TTC549 (cell line): ENCODE results near the gene ALDOA.
"Not testable (repeated sequence)": the region's sequence is repeated elsewhere in the genome, so short reads cannot be mapped to it uniquely, and the experiment has no call there.

Experiments
- FAIRE-seq: peaks from 2 replicates; lab custom pipeline; 2012; peaks lifted over from hg19 to GRCh38; lab: Jason Lieb, UNC

The ALDOA gene

DNA sequence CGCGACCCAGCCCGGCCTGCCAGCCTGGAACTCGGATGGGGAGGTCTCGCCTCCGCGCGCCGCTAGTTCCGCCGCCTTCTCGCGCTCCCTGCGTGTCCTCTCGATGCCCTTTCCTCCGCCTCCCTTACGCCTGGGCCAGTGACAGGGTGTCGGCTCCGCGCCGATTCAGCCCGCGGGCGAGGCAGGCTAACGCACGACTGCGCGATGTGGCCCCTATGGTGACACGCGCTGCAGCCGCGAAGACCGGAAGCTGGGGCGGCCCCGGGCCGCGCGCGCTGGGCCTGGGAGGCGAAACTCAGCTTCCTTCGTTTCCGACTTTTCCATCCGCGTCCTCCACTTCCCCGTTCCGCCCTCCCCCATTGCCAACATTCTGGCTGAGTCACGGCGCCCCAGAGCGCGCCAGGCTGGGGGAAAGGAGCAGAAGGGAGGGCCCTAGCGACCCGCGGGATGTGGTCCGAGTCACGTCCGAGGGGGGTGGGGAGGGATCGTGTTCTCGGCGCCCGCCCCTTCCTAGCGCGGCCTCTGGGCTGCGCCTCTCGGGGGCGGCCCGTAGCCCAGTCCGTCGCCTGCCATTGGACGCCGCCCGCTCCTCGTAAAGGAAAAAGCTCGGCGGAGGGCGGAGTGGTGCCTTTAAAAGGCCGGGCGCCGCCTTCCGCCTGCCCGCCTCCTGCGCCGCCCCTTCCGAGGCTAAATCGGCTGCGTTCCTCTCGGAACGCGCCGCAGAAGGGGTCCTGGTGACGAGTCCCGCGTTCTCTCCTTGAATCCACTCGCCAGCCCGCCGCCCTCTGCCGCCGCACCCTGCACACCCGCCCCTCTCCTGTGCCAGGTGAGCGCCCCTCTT is at the start of gene ALDOA:
ALDOA (plus strand) TSS at position 659 of the 841 bp plus-strand sequence. CDS start 1,138 bp downstream, outside the sequence.
- peak; percentile 53 for FAIRE-seq

- FAIRE-seq, result no peak
Measured at GRCh38 chr16:30016555-30017276, 48.8 kb upstream of the ALDOA start.

DNA sequence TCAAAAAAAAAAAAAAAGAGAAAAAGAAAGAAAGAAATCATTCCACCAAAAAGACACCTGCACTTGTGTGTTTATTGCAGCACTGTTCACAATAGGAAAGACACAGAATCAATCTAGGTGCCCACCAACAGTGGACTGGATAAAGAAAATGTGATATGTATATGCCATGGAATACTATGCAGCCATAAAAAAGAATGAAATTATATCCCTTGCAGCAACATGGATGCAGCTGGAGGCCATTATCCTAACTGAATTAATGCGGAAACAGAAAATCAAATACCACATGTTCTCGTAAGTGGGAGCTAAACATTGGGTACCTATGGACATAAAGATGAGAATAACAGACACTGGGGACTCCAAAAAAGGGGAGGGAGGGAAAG is 48.3 kb upstream of the ALDOA start:
- FAIRE-seq, result no peak

DNA sequence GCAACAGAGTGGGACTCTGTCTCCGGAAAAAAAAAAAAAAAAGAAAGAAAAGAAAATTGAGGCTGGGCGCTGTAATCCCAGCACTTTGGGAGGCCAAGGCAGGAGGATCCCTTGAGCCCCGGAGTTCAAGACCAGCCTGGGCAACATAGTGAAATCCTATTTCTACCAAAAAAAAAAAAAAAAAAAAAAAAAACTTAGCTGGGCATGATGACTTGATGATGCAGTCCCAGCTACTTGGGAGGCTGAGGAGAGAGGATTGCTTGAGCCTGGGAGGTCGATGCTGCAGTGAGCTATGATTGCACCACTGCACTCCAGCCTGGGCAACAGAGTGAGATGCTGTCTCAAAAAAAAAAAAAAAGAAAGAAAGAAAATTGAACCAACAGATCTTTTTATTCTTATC is 47.6 kb upstream of the ALDOA start:
- not testable (repeated sequence) for FAIRE-seq

DNA sequence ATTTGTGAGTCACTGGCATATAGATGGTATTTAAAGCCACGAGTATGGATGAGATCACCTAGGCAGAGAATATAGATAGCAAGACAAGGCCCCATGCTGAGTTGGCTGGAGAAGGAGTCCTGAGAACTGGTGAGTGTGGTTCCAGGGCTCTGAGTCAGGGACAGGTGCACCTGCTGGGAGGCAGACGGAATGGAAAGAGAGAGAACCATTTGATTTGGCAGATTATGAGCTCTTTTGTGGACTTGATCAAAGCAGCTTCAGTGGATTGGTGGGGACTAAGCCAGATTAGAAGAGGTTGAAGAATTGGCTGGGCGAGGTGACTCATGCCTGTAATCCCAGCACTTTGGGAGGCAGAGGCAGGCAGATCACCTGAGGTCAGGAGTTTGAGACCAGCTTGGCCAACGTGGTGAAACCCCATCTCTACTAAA is 46.8 kb upstream of the ALDOA start:
- no peak for FAIRE-seq

- FAIRE-seq, result no peak
Measured at GRCh38 chr16:30022887-30023286, 42.7 kb upstream of the ALDOA start, which contains the start of gene C16orf92. C16orf92 (plus strand) TSS chr16:30023198; CDS start chr16:30023341, 143 bp downstream.

- no peak for FAIRE-seq
Measured at GRCh38 chr16:30023586-30023985, 42.0 kb upstream of the ALDOA start.

- no peak for FAIRE-seq
Measured at GRCh38 chr16:30024451-30024850, 41.1 kb upstream of the ALDOA start.

GRCh38 chr16:30025156-30025555 is 40.4 kb upstream of the ALDOA start:
- FAIRE-seq, result no peak

DNA sequence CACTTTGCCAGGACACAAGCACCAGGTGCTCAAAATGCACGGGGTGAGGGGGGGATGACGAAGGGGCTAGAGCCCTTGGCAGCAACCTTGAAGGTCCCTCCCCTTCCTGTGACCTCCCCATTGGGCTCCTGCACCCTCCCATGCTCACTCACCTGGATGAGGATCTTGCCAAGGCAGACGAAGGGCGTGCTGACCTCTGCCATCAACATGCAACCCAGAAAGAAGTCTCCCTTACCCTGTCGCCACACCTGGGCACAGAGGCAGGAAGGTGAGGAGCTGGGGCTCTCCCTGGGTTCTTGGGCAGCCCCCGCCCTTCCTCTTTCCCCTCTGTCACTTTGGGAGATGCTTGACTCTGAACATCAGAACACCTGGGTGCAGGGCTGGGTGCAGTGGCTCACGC is 40.0 kb upstream of the ALDOA start:
- FAIRE-seq, result no peak

- FAIRE-seq, result no peak
Measured at GRCh38 chr16:30026449-30026848, 39.1 kb upstream of the ALDOA start.

GRCh38 chr16:30027588-30028437 is 37.7 kb upstream of the ALDOA start:
- FAIRE-seq, result no peak

- FAIRE-seq, result no peak
Measured at GRCh38 chr16:30028438-30029076, 37.0 kb upstream of the ALDOA start.

DNA sequence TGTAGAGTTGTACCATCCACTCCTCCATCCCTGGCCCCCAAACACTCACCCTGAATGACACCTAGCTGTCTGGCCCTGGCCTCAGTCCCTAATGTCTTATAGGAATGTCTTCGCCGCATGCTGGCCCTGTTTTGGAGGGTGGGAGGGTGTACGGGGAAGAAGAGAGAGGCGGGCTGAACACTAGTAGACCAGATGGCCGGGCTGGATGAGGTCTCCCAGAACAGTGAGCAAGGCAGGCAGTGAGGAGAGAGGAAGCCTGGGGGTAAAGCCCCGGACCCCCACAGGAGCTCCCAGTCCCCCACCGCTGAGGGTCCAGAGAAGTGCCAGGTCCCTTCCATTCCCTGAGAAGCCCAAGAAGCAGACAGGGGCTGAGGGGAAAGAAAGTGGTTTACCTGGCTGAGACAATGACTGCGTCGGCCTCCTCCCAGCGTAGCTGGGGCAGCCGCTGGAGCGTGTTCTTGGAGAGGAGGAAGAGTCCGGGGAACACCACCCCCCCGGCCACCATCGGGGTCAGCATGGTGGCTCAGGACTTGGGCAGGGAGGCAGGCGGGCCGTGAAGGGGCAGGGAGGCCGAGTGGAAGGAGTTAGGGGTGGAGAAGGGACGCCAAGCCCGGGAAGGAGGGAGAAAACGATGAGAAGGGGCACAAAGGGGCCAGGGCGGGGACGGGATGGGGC is 35.4 kb upstream of the ALDOA start:
- no peak for FAIRE-seq

- FAIRE-seq, result no peak
Measured at GRCh38 chr16:30030841-30031413, 34.6 kb upstream of the ALDOA start, which contains the start of gene TLCD3B. TLCD3B (minus strand) TSS chr16:30031271; CDS start chr16:30030527, 744 bp downstream.

- FAIRE-seq, result no peak
Measured at GRCh38 chr16:30031477-30031918, 34.1 kb upstream of the ALDOA start.

DNA sequence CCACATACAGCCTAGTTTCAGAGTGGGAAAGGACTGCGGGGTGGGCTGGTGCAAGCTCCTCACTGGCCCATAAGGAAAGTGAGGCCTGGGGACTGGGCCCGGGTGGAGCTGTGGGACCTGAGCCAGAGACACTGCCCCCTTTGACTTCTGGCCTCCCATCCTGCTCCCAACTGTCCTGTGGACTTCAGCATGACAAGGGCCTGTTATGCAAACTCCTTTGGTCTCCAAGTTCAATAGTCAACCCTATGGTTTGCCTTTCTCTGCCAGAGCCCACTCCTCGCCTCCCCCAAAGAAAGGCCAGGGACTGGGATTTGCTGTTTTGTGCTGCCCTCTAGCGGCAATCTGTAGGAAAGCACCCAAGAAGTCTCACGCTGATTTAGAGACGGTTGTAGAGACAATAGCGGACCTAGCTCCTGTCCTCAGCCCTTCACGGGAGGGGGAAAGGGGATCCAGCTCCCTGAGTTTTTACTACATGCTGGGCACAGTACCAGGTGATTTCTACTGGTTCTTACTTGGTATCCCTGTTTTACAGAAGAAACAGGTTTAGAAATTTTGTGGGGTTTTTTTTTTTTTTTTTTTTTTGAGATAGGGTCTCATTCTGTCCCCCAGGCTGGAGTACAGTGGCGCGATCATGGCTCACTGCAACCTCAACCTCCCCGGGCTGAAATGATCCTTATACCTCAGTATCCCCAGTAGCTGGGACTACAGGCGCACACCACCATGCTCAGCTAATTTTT is 33.3 kb upstream of the ALDOA start:
- FAIRE-seq, result no peak

DNA sequence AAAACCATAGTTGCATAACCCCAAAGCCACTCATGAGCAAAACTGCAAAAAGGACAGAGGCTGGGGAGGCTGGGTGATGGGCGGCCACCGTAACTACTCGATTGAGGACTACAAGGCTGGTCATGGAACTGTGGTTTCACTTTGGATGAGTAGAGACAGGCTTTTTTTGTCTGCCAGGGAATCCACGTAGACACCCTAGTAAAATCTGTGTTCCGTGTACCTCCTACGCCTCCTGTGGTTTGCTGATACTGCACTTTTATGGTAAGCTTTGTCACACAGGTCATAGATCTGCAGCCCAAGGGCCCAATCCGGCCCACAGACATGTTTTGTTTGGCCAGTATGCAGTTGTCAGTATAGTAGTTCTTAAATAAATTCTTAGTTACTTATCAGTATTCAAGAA is 32.3 kb upstream of the ALDOA start:
- no peak for FAIRE-seq

GRCh38 chr16:30040221-30040620 is 25.3 kb upstream of the ALDOA start:
- FAIRE-seq, result no peak

DNA sequence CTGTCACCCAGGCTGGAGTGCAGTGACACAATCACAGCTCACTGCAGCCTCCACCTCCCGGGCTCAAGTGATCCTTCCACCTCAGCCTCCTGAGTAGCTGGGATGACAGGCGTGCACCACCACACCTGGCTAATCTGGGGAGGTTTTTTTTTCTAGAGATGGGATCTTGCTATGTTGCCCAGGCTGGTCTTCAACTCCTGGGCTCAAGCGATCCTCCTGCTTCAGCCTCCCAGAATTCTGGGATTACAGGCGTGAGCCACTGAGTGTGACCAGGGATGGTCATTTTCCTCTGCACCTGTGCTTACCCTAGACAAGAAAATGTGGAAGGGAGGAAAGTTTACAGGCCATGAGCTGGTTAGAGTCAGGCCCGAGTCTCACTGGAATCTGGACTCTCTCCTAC is 24.9 kb upstream of the ALDOA start:
- FAIRE-seq, result not testable (repeated sequence)
